GM19455 (cell line): ENCODE measurements around the gene COL27A1.

Experiments used
- ATAC-seq: cut with Tn5 transposase; IDR thresholded peaks from one replicate; pipeline ENCODE4 v1.9.1; 2021; ENCODE audit not compliant: unreplicated experiment

The COL27A1 gene

DNA sequence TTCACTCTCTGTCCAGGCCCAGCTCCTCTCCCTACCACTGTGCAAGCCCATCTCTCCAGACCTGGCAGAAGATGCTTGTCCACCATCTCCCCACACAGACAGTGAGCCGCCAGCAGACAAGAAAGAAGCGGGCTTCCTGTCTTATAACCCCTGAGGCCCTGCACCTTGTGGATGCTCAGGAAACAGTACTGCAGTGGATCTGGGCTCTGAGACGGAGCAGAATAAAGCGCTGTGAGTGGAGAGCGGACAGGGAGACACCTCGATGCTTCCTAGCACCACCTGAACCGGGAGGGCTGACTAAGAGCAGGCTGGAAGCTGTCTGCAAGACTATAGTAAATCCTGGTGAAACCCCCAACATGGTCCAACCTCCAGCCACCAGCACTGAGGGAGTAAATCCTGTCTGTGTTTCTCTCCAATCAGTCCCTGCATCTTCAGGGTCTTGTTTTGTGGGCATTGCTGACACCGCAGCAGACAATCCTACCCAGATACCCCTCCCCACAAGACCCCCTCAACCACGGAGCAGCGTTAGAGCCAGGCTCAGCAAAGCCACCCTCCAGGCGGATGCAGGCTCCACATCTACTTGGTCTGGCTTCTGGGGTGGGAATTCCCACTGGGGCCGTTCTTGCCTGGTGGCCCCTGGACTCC is 193.0 kb downstream of the COL27A1 start:
- no peak for ATAC-seq

DNA sequence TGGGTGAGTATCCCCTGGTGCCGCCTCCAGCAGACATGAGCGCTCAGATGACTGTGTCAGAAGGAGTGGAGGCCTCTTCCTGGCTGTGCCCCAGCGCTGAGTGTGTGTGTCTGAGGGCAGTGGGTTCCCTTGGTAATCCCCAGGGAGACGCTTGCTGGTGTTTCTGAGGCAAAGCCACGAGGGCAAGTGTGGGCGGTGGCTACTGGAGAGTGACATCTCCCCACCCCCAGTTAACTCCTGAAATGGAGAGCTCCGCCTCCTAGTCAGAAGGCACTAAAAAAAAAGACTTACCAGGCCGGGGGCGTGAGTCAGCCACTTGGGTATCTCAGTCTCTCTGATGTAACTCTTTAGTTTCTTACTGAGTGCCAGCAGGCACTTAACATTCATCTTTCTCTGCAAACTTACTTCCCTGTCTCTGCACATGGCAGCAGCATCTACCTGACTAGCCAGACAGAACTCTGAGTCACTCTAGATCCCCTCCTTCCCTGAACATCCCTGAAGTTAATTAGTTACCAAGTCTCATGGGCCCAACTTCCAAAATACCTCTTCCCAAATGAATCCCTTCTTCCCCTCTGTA is 193.7 kb downstream of the COL27A1 start:
- ATAC-seq: peak; percentile 88

DNA sequence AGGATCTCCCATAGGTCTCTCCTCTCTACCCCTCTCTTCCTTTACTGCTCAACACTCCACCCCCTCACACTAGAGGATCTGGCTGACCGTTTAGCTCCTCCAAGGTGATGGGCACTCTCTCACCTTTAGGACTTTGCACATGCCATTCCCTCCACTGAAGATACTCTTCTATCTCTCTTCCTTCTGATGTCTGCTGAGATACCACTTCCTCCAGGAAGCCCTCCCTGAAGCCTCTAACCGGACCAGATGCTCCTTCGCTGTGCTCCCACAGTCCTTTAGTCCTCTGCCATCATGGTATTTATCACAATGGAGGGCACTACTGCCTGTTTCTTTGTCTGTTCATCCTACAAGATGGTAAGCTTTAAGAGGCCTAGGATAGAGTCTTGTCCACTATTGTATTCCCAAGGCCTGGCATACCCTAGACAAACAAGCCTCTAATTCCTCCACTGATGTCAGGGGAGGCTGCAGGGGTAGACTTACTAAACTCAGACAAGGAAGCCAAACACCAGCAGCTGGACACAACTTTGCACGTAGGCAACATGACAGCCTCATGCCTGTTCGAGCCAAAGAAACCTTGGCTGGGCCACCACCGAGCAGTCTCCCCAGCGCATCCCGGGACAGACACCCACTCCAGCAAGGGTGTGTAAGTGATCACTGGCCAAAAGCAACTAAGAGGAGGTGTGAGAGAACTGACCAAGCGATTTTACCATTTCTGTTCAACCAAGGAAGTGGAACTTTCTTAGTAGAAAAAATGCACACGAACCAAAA is 194.6 kb downstream of the COL27A1 start:
- ATAC-seq: no peak

DNA sequence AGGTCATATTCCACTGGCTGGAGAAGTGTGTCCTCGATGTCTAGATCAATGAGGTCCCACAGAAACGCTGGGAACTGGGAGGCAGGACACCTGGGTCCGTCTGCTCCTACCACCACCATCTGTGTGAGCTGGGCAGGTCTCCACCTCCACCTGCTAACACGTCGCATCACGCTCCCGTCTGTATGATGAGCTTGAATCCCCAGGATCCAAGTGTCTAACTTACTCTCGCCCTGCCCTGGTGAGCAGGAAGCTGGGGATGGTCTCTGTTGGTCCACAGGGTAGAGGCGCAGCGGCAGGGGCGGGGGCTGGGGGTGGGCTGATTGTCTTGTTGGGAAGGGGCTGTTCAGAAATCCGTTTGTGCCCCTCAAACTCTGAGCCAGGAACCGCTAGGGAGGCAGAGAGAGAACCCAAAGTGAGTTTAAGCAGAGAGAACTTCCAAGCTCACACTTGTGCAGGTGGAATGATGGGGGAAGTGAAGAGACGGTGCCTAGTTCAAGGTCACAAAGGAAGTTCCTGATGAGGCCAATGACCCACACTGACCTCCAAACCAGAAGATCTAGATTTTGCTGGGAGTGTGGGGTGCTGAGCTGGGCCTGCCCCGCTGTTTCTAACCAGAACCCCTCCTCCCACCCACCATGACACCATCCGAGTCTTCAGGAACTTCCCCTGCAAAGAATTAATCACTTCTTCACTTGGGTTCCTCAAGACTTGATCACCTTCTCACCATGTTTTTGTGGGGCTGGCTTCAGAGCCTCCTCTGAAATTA is 195.5 kb downstream of the COL27A1 start:
- no peak for ATAC-seq

DNA sequence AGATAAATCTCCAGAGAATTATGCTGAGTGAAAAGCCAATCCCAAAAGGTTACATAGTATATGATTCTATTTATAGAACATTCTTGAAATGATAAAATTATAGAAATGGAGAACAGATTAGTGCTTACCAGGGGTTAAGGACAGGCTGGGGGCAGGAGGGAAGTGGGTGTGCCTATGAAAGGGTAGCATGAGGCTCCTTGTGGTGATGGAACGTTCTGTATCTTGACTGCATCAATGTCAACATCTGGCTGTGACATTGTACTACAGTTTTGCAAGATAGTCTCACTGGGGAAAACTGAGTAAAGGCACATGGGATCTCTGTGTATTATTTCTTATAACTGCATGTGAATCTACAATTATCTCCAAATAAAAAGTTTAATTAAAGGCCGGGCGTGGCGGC is 196.6 kb downstream of the COL27A1 start:
- ATAC-seq: no peak

DNA sequence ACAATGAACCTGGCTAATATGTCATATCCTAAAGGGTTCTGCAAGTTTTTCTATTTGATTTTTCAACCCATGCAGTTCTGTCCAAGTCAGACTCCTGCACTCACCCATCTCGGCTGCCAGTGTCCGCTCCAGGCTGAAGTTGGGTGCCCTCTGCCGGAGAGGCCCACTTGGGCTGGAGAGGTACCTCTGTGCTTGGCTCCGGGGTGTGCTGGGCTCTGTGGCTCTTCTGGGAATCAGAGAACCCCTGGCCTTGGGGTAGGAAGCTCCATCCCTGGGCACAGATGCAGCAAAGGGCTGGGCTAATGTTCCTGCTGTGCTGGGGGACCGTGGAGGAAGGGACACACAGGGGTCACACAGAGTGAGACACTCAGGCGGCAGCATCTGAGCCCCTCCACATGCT is 200.5 kb downstream of the COL27A1 start:
- ATAC-seq: no peak

DNA sequence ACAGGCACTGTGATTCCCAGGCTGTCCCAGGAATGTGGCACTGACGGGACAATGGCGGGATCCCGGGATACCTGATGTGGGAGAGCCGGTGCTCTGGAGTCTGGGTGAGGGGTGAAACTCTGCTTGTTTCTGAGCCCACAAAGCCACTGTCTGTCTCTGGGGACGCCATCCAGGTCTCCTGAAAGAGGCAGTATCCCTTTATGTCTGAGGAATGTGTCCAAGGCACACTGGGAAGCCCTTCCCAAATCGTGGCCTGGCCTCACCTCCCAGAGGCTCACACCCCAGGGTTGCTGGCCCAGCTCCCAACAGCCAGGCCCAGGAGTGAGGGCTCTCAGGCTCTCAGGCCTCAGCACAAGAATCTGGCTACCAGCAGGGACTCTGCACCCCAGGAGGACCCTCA is 201.5 kb downstream of the COL27A1 start:
- no peak for ATAC-seq

DNA sequence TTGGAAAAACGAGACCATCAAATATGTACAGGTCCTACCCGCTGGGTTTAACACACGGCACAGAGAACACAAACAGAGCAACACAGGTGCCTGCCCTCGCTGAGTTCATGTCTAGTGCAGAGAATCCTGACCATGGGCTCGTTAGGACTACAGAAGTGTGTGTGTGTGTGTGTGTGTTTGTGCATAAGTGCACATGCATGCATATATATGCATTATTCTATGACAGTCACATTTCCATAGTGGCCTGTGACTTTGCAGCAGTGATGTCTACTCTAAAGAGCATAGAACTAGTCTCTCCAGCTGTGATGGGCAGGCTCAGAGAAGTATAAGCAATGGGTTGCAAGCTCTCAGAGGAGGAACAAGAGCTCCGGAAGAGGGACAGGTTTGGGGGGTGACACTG is 202.0 kb downstream of the COL27A1 start:
- no peak for ATAC-seq

DNA sequence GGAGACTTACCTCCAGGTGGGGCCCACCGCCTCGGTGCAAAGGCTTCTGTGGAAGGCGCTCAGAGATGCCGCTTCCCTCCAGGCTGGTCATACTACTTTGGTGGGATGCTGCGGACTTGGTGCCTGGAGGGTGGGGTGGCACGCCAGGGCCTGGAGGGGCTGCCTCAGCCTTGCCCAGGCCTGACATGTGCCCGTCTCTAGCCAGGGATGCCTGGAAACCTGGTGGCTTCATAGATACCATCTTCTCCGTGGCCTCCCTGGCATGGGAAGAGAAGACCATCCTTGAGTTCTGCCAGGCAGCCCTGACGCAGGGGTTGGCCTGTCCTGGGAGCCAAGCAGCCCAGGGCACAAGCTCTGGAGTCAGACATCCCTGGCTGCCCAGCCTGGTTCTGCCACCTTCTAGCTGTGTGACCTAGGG is 202.6 kb downstream of the COL27A1 start:
- ATAC-seq: no peak

DNA sequence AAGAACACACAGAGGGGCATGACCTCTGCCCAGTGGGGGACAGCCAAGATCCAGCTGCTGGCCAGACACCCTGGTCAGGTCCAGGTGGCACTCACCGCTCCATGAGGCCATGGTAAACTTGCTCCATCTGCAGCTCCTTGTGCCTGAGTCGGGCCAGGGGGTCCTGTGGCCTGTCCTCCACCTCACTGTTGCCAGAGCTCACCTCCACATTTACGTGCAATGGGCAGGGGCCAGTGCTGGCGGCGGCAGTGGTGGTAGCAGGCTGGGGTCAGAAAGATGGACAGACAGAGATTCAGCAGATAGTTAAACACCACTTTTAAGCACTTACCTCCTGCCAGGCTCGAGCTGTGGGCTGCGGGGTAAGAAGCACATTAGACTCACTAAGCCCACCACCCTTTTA is 204.5 kb downstream of the COL27A1 start:
- no peak for ATAC-seq

DNA sequence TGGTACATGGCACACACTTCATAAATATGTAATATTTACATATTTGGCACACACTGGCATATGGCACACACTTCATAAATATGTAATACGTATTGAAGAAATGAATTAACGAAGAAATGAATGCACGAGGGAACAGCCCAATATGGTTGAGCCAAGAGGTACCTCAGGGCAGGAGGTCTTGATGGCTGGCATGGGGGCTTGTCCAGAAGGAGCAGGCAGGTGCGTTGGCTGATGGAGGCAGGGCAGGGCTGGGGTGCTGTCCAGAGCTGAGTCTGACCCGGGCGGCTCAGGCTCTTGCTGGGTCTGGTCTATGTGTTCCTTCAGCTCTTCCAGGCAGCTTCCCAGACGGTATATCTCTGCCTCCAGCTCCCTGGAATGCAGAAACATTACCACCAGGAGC is 206.2 kb downstream of the COL27A1 start:
- no peak for ATAC-seq
